GM18868 (cell line): ENCODE results near the gene TLR4.
A peak's percentile ranks its signal among the peaks of the same experiment; 100 is the strongest.

ENCODE experiments used
- ATAC-seq: cut with Tn5 transposase; IDR thresholded peaks from one replicate; pipeline ENCODE4 v1.9.1; 2021; ENCODE audit warnings: mild to moderate bottlenecking, moderate library complexity; ENCODE audit not compliant: unreplicated experiment

TLR4 gene

DNA sequence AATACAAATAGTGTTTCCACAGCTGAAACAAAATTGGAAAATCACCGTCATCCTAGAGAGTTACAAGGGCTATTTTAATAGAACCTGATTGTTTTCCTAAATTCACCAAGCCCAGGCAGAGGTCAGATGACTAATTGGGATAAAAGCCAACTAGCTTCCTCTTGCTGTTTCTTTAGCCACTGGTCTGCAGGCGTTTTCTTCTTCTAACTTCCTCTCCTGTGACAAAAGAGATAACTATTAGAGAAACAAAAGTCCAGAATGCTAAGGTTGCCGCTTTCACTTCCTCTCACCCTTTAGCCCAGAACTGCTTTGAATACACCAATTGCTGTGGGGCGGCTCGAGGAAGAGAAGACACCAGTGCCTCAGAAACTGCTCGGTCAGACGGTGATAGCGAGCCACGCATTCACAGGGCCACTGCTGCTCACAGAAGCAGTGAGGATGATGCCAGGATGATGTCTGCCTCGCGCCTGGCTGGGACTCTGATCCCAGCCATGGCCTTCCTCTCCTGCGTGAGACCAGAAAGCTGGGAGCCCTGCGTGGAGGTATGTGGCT, at the start of gene TLR4:
Gene TLR4, plus strand, starts transcription at position 380 of the 552 bp plus-strand sequence. Its CDS starts 70 bp downstream, at position 450.
- peak; percentile 99 for ATAC-seq

DNA sequence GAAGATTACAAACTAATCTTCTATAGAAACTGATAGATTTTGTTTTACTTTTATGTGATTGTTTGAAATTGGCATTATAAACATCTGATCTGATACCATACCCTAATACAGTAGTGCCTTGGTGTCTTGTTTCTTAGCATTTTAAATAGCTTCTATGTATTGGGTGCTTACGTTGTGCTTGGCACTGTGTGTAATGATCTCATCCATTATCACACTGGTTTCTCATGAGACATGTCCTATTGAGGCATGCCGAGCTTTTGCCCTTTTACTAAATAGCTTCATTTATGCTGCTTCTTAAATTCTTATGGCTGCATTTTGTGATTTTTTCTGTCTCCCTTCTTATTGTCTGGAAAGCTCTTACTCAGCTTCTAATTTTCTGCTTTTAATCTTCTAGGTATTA, 48.2 kb upstream of the TLR4 start:
- no peak for ATAC-seq

DNA sequence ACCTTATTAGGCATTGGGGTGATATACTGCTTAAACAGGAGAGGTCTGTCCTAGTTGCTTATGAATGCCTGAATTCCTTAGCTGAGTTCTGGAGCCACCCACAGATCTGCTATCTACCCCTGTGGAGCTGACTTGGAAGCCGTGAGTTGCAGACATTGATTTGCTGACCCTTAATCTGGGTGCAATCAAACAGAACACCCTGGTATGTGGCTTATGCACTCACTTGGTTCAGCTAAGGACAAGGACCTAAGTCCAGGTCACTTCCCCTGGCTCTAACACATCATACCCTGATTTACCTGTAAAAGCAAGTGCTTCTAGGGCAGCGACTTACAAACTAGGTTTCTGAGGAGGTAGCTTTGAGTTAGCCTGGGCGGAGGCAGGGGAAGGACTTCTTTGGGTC, 41.6 kb upstream of the TLR4 start:
- no peak for ATAC-seq

DNA sequence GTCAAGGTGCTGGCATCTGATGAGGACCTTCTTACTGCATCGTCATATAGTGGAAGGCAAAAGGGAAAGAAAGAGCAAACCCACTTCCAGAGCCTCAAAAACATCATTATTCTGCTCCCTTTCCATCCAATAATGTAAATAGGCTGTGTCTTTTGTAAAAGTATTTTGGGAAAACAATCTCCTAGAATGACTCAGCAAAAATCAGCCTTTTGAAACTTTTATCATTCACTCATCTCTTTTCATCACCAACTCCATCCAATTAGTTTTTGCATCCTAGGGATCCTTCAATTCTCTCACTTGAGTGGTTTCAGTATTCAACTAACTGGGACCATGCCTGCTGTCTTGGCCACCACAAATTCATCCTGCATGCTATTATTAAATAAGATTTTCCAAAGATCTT, 39.8 kb upstream of the TLR4 start:
- ATAC-seq, result no peak

DNA sequence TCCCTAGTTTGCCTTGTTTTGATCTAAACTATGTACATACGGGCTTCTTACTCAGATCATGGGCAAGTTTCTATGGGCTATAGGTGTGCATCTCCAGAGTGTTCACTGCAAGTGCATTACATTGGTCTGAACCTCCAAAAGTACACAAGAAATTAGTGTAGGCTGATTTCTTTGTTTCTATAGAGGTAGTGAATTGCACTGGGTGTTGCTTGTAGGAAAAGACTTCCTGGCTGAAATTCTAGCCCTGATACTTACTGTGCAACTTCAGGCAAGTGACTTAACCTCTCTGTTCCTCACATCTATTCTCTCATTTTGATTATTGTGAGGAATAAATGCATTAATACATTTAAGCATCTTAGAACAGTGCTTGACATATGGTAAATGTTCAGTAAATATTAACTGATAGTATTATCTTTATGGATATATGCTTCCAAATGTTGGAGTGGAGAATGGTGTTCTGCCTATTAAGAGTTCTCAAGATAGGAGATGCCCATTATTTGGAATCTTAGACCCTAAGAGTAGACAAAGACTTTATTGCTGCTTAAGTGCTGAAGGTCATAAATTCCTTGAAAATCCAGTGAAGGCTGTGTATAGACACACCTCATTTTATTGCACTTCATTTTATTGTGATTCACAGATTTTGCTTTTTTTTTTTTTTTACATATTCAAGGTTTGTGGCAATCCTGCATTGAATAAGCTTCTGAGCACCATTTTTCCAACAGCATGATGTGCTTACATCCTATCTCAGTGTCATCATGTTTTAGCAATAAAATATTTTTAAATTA, 38.4 kb upstream of the TLR4 start:
- ATAC-seq, result no peak

DNA sequence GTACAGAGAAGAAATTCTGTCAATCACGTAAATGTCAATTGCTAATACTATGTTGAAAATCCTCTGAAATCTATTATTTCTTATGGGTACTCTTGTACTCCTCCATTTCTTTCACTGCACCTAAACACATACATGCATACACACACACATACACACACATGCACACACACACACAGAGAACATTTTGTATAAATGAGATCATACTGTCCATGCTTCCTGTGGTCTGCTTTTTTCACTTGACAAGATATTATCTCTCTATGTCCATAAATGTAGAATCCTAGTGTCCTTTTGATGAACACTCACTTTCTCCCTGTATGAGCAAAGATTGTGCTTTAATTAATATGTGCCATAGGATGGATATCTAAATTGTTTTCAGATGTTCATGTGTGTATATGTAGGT, 32.7 kb upstream of the TLR4 start:
- no peak for ATAC-seq

DNA sequence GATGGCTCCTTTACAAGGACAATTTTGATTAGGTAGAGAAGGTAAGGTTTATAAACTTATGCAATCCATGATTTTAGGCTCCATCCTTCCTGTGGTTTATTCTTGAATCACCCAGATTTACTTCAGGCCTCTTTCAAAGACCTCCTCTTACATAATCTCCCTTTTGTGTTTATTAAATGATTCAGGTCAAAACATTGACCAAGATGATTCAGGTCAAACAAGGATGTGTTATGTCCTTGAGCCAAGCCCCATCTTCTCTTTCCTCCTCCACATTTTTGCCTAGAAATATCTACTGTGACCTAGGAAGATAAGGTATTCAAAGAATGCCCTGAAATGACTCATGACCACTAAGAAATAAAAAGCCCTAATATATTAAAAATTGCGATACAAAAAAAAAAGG, 31.8 kb upstream of the TLR4 start:
- no peak for ATAC-seq

DNA sequence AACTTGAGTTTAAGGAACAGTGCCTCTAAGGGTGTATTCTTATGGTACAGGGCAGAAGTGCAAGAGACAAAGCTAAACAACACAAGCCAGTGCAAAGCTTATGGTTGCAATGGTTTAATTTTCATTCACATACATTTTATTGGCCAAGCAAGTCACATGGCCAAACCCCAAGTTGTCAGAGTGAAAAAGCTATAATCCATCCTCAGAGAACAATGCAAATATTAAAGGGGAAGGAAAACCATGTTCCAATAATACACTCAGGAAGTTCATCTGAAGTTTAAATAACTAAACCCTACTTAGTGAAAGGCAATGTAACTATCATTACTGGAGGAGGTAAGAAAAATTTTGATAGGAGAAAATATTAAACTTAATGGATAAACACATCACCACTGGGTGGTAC, 26.6 kb upstream of the TLR4 start:
- ATAC-seq, result peak; percentile 41

DNA sequence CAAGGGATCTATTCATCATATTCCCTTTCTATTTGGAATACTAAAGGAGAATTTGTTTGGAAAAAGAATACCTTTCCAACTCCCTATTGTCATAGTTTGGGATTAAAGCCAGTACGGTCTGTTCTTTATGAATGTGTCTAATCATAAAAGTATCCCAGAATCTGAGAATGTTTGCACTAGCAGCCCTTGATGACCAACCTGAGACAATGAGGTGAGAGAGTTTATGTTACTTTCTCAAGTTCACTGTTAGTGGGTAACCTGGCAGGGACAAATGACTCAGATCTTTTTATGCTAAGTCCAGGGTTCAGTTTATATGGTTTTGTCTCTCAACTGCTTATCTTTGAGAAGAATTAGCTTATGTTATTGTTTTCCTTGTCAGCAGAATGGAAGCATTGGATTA, 25.3 kb upstream of the TLR4 start:
- ATAC-seq, result peak; percentile 38

DNA sequence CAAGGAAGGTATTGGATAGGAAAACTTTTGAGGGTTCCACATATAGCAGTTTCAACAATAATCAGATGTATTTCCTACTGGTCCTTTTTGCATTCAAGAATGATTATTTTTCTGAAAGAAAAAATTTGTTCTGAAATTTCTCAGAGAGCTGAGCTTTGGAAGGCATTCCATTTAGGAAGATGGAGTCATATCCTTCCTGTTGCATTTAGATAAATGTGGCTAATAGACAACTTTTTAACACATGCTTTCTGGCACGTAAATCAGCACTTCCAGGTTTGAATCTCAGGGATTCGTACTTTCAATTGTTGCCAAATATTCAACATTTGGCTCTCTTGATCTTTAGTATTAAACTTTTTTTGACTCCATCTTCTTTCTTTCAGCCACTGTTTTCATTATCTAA, 24.8 kb upstream of the TLR4 start:
- ATAC-seq, result no peak

DNA sequence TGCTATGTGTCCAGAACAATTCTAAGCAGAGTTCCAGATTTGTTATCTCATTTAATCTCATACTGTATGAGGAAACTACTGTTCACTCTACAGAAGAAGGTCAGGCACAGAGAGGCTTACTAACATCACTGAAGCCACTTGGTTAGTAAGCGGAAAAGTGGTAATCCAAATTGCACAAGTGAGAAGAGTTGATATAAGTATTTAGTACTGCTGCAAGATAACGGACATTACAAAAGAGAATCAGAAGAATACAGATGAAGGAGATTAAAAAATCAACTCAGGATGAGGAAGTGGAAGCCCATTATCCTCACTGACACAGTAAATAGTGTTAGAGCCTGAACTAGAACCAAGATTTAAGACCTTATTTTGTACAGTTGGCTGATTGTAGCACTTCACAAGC, 22.3 kb upstream of the TLR4 start:
- ATAC-seq, result no peak

DNA sequence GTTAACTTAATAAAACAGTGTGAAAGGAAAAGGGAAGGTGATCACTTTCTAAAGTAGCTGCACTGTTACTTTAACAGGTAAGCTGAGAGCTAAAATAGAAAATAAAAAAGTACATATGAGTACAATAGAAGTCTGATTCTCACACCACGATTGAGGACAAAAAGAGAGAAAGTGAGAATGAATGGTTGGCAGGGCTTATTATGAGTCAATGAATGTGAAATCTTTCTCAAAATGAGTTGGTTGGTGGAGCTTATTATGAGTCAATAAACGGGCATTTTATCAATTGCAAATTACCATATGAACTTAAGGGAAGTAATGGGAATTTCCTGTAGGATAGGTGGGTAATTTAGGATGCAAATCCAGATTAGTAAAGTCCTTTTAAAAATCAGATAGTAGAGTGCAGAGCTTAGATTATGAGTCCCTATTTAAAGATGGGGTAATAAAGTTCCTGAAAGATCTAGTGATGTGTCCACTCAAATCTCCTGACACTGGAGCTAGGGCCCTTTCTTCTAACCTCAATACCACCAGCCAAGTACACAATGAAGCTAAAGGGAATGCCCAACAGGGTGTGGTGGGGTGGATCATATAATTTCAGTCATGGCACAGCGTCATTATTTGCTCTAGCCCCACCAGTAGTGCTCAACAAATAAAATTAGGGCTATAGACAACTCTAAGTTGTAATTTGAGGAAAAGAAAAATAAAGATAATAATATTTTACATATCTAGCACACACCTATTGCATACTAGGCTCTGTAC, 21.1 kb upstream of the TLR4 start:
- ATAC-seq, result peak; percentile 84

DNA sequence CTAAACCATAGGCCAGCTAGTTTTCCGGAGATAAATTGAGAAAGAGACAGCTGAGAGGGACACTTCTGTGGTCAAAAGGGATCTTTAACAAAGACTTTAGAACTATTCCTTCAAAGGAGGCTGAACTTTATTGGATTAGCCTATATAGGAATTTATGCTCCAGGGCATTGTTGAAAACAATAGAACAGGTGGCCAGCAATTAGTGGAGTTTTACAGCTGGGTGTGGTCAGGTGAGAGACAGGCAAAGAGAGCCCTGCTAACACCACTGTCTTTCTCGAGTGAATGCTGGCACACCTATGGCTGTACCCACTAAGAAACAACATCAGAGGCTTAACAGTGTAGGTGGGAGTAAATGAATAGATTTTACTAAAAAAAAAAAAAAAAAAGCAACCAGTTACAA, 16.7 kb upstream of the TLR4 start:
- ATAC-seq, result no peak

DNA sequence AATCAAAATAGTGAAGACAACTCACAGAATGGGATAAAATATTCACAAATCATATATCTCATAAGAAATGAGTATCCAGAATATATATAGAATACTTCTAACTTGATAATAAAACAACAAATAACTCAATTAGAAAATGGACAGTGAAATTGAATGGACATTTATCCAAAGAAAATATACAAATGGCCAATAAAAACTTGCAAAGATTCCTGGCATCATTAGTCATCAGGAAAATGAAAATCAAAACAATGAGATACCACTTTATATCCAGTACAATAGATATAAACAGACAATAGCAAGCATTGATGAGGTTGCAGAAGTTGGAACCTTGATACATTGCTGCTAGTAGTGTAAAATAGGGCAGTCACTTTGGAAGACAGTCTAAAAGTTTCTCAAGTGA, 12.8 kb upstream of the TLR4 start:
- no peak for ATAC-seq

DNA sequence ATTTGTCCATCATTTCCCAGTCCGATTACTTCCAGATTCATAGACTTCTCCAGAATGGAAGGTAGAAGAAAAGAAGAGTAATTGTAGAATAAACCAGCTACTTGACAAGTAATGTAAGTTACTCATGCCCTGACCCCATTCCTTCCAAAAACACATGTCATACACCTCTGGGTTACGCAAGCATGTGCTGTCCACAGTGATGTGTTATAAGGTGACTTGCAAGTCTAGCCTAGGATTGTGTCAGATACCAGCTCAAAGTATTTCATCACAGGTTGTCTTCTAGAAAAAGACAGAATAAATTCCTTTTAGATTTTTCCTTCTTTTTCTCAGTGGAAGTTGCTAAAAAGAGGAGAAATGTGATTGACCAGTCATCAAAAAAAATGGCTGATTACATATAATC, 8.0 kb upstream of the TLR4 start:
- ATAC-seq, result no peak

DNA sequence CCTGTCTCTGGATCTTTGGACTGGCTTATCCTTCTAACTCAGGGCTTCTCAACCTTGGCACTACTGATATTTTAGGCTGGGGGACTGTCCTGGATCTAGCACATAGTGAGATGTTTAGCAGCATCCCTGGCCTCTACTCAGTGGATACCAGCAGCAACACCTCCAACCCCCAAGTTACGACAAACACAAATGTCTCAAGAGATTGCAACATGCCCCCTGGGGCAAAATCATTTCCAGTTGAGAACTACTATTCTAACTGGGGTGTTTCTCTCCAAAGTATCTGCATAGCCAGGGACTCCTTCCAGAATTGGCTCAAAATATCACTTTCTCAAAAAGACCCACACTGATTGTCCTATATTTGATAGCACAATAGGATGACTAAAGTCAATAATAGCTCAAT, 7.2 kb upstream of the TLR4 start:
- no peak for ATAC-seq

DNA sequence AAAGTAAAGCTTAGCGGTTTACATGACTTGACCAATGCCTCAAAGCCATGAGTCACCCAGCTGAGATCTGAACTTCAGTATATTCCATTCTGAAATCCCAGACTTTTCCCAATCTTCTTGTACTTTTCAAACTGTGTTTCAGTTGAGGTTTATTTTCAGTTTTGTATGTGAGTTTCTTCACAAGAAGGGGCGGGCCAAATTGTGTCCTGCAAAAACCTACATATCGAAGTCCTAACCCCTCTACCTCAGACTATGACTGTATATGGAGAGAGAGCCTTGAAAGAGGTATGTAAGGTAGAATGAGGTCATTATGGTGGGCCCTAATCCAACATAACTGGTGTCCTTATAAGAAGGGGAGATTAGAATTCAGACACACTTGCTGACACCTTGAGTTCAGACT, 666 bp upstream of the TLR4 start:
- ATAC-seq, result peak; percentile 2

DNA sequence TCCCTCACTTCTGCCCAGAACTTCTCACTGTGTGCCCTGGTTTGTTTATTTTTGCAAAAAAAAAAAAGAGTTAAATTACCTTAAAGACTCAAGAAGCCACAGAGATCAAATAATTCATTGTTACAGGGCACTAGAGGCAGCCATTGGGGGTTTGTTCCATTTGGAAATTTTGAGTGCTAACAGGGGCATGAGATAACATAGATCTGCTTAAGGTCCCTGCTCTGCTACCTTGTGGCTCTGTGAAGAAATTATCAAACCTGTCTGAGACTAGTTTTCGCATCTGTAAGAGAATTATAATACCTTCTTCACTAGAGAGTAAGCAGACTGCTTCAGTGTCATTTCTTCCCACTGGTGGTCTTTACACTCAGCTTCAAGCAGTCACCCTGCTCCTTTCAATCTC, 394 bp downstream of the TLR4 start:
- ATAC-seq, result no peak

DNA sequence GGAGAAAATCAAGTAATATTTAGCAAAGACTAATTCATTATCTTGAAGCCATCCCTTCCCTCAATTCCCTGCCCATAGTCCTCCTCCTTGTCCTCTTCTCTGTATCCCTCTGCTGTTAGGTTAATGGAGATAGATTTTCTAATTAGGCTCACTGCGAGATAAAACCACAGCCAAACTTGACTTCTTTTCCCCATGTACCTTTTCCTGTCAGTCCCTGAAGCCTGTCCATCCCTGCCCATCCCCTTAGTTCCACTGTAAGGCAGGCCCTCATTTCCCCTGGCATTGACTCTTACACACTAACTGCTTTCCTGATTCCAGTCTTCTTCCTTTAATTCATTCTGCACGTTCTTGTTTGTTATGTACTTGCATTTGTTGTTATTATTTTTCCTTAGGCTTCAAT, 1.2 kb downstream of the TLR4 start:
- no peak for ATAC-seq

DNA sequence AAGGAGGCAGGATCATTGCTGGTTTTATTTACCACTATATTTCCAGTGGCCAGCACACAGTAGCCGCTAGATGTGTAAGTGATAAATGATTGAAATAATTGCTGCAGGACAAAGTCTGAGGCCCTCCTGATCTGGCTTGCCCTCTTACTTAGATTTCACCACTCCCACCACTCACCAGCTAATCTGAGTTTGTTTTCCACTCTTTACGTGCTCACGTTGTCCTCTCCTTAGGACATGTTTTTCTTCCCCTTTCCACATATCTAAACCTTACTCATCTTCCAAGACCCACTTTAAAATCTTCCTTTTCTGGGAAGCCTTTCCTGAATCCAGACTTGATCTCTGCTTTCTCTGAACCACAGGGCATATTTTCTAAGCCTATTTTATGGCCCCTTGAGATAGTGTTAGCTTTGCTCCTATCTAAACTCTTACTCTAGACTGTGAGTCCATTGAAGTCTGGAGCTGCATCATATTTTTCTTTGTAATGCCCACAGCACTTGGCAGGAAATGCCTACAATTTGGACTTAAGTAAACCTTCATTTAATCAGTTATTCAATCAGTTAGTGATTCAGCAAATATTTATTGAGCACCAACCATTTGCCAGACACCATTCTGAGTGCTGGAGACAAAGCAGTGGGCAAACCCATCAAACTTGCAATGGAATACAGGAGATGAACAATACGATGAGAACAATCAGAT, 2.4 kb downstream of the TLR4 start:
- no peak for ATAC-seq

DNA sequence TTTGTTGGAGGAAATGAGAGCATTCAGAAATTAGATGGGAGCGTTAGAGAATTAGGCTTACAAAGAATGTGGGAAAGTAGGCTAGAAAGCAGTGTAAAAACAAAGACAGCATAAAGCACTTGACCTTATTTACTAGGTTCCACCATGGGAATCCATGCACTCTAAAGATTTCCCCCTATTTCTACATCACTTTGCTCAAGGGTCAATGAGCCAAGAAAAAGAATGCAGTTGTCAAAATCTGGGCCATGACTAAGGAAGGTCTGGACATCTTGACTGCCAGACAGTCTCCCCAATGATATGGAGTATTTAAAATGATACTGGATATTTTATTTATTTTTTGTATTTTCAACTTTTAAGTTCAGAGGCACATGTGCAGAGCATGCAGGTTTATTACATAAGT, 3.4 kb downstream of the TLR4 start:
- no peak for ATAC-seq

DNA sequence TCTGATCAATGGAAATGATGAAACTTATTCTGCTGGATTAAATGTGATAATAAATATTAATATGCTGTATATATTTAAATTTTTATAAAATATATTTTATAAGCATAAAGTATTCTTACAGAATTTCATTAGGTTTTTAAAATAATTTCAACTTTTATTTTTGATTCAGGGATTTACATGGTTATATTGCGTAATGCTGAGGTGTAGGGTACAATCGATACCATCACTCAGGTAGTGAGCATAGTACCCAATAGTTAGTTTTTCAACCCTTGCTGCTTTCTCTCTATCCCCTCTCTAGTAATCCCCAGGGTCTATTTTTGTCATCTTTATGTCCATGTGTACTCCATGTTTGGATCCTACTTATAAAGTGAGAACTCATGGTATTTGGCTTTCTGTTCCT, 5.7 kb downstream of the TLR4 start:
- ATAC-seq, result no peak
